ENCODE results near the gene PCP4L1.

DNA sequence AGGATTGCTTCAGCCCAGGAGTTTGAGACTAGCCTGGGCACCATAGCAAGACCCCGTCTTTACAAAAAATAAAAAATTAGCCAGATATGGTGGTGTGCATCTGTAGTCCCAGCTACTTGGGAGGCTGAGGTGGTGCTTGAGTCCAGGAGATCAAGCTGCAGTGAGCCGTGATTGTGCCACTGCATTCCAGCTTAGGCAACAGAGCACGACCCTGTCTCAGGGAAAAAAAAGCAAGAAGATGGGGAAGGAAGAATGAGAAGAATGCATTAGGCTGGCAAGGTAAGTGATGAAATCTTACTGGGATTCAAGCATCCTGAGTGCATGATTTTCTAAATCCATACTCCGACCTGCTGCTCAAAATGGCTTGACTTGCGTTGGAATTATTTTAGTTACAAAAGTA, 6.8 kb downstream of the PCP4L1 start:
- no peak for TF ChIP-seq CTCF (conservative IDR thresholded peaks at IDR 0.05 in 1 of 2, IDR thresholded peaks at IDR 0.05 in 1 of 2; ENCODE audit: extremely low read depth in 1 of 2, insufficient read depth in 1 of 2, low read depth in 1 of 2, low read length in 2 of 2)
- no peak for TF ChIP-seq EZH2 (IDR thresholded peaks at IDR 0.05; ENCODE audit: borderline replicate concordance, low read length)
